ENCODE measurements around the gene APBA3.
A peak's percentile ranks its signal among the peaks of the same experiment; 100 is the strongest.

APBA3 gene

DNA sequence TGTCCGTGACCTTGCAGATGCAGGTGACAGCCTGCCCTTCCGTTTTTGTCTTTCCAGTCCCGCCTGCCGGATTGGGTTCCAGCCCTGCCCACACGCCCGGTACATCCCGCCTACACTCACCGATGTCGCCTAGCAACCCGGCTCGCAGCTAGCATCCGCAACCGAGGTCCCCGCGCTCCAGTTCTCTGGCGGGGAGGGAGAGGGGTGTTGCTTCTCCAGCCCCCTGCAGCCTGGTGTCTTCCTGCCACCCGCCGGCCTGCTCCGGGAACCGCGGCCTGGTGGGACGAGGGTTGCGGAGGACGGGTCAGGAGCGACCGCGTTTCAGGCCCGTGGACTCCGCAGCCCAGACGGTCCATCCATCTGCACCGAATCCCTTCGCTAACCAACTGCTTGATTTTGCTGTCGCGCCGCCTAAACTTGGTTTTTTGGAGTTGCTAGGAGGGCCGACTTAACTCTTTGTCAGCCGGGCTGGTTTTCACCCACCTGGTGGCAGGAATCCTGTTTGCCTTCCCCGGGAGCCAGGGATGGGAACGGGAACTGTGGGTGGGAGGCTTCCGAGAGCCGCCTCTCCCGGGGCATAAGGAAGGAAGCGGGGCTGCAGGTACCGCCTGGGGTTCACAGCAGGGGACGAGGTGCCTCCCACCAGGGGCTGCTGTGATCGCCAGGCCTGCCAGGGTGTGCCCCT lies 40.1 kb upstream of the APBA3 start:
- peak in 1 of 2 donors; percentile 13 for DNase-seq (ENCODE audit: low read depth in 2 of 2)
- H3K4me3 ChIP-seq (replicated peaks in 1 of 2; ENCODE audit: low read depth in 2 of 2, low read length in 2 of 2) = peak overlapping the region in 1 of 2 donors; percentile 8
- TF ChIP-seq, protein P1, sequence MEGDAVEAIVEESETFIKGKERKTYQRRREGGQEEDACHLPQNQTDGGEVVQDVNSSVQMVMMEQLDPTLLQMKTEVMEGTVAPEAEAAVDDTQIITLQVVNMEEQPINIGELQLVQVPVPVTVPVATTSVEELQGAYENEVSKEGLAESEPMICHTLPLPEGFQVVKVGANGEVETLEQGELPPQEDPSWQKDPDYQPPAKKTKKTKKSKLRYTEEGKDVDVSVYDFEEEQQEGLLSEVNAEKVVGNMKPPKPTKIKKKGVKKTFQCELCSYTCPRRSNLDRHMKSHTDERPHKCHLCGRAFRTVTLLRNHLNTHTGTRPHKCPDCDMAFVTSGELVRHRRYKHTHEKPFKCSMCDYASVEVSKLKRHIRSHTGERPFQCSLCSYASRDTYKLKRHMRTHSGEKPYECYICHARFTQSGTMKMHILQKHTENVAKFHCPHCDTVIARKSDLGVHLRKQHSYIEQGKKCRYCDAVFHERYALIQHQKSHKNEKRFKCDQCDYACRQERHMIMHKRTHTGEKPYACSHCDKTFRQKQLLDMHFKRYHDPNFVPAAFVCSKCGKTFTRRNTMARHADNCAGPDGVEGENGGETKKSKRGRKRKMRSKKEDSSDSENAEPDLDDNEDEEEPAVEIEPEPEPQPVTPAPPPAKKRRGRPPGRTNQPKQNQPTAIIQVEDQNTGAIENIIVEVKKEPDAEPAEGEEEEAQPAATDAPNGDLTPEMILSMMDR (IDR thresholded peaks at IDR 0.05; ENCODE audit: low read depth, low read length) = peak; percentile 11

GRCh38 chr19:3800996-3801395 lies 39.5 kb upstream of the APBA3 start:
- TF ChIP-seq, protein P1 (IDR thresholded peaks at IDR 0.05; ENCODE audit: low read depth, low read length) = no peak
- DNase-seq (ENCODE audit: low read depth in 2 of 2) = no peak
- H3K4me3 ChIP-seq (replicated peaks in 1 of 2; ENCODE audit: low read depth in 2 of 2, low read length in 2 of 2) = no peak overlapping the region

- H3K4me3 ChIP-seq (replicated peaks in 1 of 2; ENCODE audit: low read depth in 2 of 2, low read length in 2 of 2) = no peak overlapping the region
- TF ChIP-seq, protein P1 (IDR thresholded peaks at IDR 0.05; ENCODE audit: low read depth, low read length) = no peak
- no peak for DNase-seq (ENCODE audit: low read depth in 2 of 2)
These were observed 36.6 kb upstream of the APBA3 start for GRCh38 chr19:3798137-3798536.

DNA sequence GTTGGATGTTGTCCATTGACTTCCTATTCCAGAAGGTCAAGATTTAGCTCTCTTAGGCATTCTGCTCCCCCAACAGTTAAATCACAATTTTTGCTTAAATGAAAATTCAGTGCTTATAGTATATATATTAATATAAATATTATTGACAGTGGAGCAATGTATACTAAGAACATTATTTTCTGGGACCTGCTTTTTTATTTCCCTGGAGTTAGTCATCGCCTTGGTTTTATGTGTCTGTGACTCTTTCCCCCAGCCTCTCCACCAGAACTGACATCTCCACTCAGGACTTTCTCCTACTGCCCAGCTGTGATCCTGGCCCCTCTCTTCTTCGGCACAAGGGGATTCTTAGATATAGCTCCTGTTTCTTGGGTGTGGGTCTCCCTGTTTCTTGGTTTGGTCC lies 34.9 kb upstream of the APBA3 start:
- no peak overlapping the region for H3K4me3 ChIP-seq (replicated peaks in 1 of 2; ENCODE audit: low read depth in 2 of 2, low read length in 2 of 2)
- TF ChIP-seq, protein P1 (IDR thresholded peaks at IDR 0.05; ENCODE audit: low read depth, low read length) = no peak
- no peak for DNase-seq (ENCODE audit: low read depth in 2 of 2)

- TF ChIP-seq, protein P1 (IDR thresholded peaks at IDR 0.05; ENCODE audit: low read depth, low read length) = no peak
- no peak for DNase-seq (ENCODE audit: low read depth in 2 of 2)
- no peak overlapping the region for H3K4me3 ChIP-seq (replicated peaks in 1 of 2; ENCODE audit: low read depth in 2 of 2, low read length in 2 of 2)
These were observed 32.3 kb upstream of the APBA3 start for GRCh38 chr19:3793799-3794198.

DNA sequence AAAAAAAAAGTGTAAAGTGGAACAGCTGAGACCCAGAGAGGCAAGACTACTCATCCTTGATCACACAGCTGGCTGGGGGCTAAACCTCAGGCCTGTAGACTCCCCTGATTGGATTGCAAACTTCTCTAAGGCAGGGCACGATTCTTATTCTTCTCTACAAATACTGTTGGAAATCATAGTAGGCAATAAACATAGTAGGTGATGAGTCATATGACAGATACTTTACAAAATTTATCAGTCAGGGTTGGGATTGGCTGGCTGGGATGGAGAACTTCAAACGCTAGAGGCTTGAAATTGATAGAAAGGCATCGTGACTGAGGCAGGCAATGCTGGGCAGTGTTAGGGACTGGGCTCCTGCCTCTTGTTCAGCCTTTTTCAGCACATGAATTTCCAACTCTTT lies 30.6 kb upstream of the APBA3 start:
- DNase-seq (ENCODE audit: low read depth in 2 of 2) = no peak
- TF ChIP-seq, protein P1 (IDR thresholded peaks at IDR 0.05; ENCODE audit: low read depth, low read length) = no peak
- no peak overlapping the region for H3K4me3 ChIP-seq (replicated peaks in 1 of 2; ENCODE audit: low read depth in 2 of 2, low read length in 2 of 2)

DNA sequence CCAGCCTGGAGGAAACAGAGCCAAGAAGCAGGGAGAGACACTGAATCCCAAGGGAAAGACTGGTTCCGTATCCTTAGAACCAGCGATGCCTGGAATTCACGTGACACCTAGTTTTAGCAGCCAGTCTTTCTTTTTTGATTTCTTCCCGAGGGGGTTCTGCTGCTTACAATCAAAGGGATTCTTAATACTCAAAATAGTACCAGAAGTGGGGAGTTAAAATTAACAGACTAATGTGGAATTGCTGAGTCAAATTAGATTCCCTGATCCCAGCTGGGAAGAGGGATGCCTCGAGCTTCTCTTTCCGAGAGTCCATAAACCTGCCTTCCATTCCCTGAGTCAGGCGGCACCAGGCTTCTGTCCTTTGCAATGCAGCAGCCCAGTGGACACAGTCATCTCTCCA lies 29.4 kb upstream of the APBA3 start:
- TF ChIP-seq, protein P1 (IDR thresholded peaks at IDR 0.05; ENCODE audit: low read depth, low read length) = no peak
- H3K4me3 ChIP-seq (replicated peaks in 1 of 2; ENCODE audit: low read depth in 2 of 2, low read length in 2 of 2) = no peak overlapping the region
- DNase-seq (ENCODE audit: low read depth in 2 of 2) = no peak
